ENCODE results near the gene SHF.

DNA sequence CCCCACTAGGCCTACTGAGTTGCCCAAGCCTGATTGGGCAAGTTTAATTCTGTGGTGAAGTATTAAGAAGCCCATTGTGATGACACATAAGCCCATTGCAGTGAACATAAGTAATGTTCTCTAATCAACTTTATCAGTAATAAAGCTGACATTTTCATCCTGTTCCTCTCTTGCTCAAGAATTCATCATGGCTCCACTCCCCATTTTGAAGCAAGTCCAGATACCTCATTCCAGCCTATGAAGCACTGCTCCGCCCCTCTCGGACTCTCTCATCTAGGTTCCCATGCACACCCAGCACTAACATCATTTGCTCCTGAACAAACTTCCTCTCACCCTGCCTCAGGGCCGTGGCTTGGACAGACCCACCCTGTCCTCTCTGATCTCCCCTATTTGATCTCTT lies 10.5 kb downstream of the SHF start:
- TF ChIP-seq EZH2 (IDR thresholded peaks at IDR 0.05; ENCODE audit: borderline replicate concordance, low read depth, low read length, severe bottlenecking) = no peak
- TF ChIP-seq, protein P1, sequence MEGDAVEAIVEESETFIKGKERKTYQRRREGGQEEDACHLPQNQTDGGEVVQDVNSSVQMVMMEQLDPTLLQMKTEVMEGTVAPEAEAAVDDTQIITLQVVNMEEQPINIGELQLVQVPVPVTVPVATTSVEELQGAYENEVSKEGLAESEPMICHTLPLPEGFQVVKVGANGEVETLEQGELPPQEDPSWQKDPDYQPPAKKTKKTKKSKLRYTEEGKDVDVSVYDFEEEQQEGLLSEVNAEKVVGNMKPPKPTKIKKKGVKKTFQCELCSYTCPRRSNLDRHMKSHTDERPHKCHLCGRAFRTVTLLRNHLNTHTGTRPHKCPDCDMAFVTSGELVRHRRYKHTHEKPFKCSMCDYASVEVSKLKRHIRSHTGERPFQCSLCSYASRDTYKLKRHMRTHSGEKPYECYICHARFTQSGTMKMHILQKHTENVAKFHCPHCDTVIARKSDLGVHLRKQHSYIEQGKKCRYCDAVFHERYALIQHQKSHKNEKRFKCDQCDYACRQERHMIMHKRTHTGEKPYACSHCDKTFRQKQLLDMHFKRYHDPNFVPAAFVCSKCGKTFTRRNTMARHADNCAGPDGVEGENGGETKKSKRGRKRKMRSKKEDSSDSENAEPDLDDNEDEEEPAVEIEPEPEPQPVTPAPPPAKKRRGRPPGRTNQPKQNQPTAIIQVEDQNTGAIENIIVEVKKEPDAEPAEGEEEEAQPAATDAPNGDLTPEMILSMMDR (IDR thresholded peaks at IDR 0.05; ENCODE audit: borderline replicate concordance, extremely low read depth, low read length, poor library complexity, severe bottlenecking) = no peak

Data from DND-41 (cell line).